ENCODE measurements around the gene CERS4.
"Not testable (repeated sequence)": the region's sequence is repeated elsewhere in the genome, so short reads cannot be mapped to it uniquely, and the experiment has no call there.

Gene CERS4

GRCh38 chr19:8220481-8220880, 11.3 kb downstream of the CERS4 start:
- no peak overlapping the region for H3K4me3 ChIP-seq (ENCODE audit: low read length)
- no peak for TF ChIP-seq ZNF274 (IDR thresholded peaks at IDR 0.05; ENCODE audit: low read depth, low read length)

GRCh38 chr19:8221161-8221560, 12.0 kb downstream of the CERS4 start:
- TF ChIP-seq ZNF274 (IDR thresholded peaks at IDR 0.05; ENCODE audit: low read depth, low read length), result no peak
- no peak overlapping the region for H3K4me3 ChIP-seq (ENCODE audit: low read length)

- not testable (repeated sequence) for H3K4me3 ChIP-seq (ENCODE audit: low read length)
Observed at GRCh38 chr19:8223442-8223841, 14.3 kb downstream of the CERS4 start.

- TF ChIP-seq ZNF274 (IDR thresholded peaks at IDR 0.05; ENCODE audit: low read depth, low read length), result no peak
- no peak overlapping the region for H3K4me3 ChIP-seq (ENCODE audit: low read length)
Observed at GRCh38 chr19:8224394-8225145, 15.4 kb downstream of the CERS4 start.

- no peak for TF ChIP-seq ZNF274 (IDR thresholded peaks at IDR 0.05; ENCODE audit: low read depth, low read length)
- H3K4me3 ChIP-seq (ENCODE audit: low read length), result no peak overlapping the region
Observed at GRCh38 chr19:8231073-8231604, 22.0 kb downstream of the CERS4 start.

GRCh38 chr19:8233370-8233769, 24.2 kb downstream of the CERS4 start:
- H3K4me3 ChIP-seq (ENCODE audit: low read length), result no peak overlapping the region

GRCh38 chr19:8237026-8237425, 27.9 kb downstream of the CERS4 start:
- TF ChIP-seq ZNF274 (IDR thresholded peaks at IDR 0.05; ENCODE audit: low read depth, low read length), result no peak
- H3K4me3 ChIP-seq (ENCODE audit: low read length), result no peak overlapping the region

More at GRCh38 chr19:8233370-8233769, 24.2 kb downstream of the CERS4 start:
- no peak for TF ChIP-seq ZNF274 (IDR thresholded peaks at IDR 0.05; ENCODE audit: low read depth, low read length)

GRCh38 chr19:8238251-8238650, 29.1 kb downstream of the CERS4 start:
- no peak for TF ChIP-seq ZNF274 (IDR thresholded peaks at IDR 0.05; ENCODE audit: low read depth, low read length)
- H3K4me3 ChIP-seq (ENCODE audit: low read length), result no peak overlapping the region

- TF ChIP-seq ZNF274 (IDR thresholded peaks at IDR 0.05; ENCODE audit: low read depth, low read length), result no peak
- H3K4me3 ChIP-seq (ENCODE audit: low read length), result no peak overlapping the region
Observed at GRCh38 chr19:8239528-8240273, 30.5 kb downstream of the CERS4 start.

- TF ChIP-seq ZNF274 (IDR thresholded peaks at IDR 0.05; ENCODE audit: low read depth, low read length), result no peak
Observed at GRCh38 chr19:8240274-8241229, 31.4 kb downstream of the CERS4 start.

GRCh38 chr19:8241646-8242045, 32.5 kb downstream of the CERS4 start:
- no peak for TF ChIP-seq ZNF274 (IDR thresholded peaks at IDR 0.05; ENCODE audit: low read depth, low read length)
- no peak overlapping the region for H3K4me3 ChIP-seq (ENCODE audit: low read length)

More at GRCh38 chr19:8240274-8241229, 31.4 kb downstream of the CERS4 start:
- H3K4me3 ChIP-seq (ENCODE audit: low read length), result no peak overlapping the region

- no peak for TF ChIP-seq ZNF274 (IDR thresholded peaks at IDR 0.05; ENCODE audit: low read depth, low read length)
- H3K4me3 ChIP-seq (ENCODE audit: low read length), result no peak overlapping the region
Observed at GRCh38 chr19:8242211-8242821, 33.1 kb downstream of the CERS4 start.

GRCh38 chr19:8243146-8243545, 34.0 kb downstream of the CERS4 start:
- no peak for TF ChIP-seq ZNF274 (IDR thresholded peaks at IDR 0.05; ENCODE audit: low read depth, low read length)

More at GRCh38 chr19:8243146-8243545, 34.0 kb downstream of the CERS4 start:
- H3K4me3 ChIP-seq (ENCODE audit: low read length), result no peak overlapping the region
